ENCODE results near the gene TMEM272.

The TMEM272 gene

GRCh38 chr13:51783428-51784094 lies 61.4 kb downstream of the TMEM272 start:
- DNase-seq (ENCODE audit: extremely low read depth in 1 of 2, low read depth in 1 of 2), result no peak

GRCh38 chr13:51782026-51782710 lies 62.8 kb downstream of the TMEM272 start:
- DNase-seq (ENCODE audit: extremely low read depth in 1 of 2, low read depth in 1 of 2), result no peak

- DNase-seq (ENCODE audit: extremely low read depth in 1 of 2, low read depth in 1 of 2), result no peak
Observed at GRCh38 chr13:51781246-51782022, 63.5 kb downstream of the TMEM272 start.

DNA sequence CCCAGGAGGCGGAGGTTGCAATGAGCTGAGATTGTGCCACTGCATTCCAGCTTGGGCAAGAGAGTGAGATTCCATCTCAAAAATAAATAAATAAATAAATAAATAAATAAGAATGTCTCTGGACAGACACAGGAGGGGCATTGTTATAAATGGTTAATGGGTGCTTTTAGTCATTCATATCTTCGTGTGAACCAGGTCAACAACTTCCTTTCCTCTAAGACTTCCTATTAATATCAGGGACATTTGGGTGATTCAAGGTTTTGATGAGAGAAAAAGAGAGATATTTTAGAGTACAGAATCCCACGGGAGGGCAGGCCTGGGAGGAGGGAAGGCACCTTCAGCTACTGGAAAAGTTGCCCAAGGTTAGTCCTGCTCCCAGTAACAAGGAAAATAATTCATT lies 64.9 kb downstream of the TMEM272 start:
- no peak for DNase-seq (ENCODE audit: extremely low read depth in 1 of 2, low read depth in 1 of 2)

- DNase-seq (ENCODE audit: extremely low read depth in 1 of 2, low read depth in 1 of 2), result no peak
Observed at GRCh38 chr13:51778392-51778791, 66.6 kb downstream of the TMEM272 start.

- DNase-seq (ENCODE audit: extremely low read depth in 1 of 2, low read depth in 1 of 2), result no peak
Observed at GRCh38 chr13:51777921-51778320, 67.1 kb downstream of the TMEM272 start.

DNA sequence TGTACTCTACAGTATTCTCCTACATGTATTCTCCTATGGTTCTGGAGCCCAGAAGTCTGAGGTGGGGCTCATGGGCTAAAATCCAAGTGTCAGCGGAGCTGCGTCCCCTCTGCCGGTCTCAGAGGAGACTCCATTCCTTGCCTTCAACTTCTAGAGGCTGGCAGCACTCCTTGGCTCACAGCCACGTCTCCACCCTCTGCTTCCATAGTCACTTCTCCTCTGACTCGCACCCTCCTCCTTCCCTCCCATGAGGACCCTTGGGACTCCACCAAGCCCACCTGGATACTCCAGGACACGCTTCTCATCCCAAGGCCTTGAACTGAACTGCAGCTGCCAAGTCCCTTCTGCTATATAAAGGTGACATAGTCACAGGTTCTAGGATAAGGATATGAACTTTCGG lies 68.8 kb downstream of the TMEM272 start:
- DNase-seq (ENCODE audit: extremely low read depth in 1 of 2, low read depth in 1 of 2), result no peak

DNA sequence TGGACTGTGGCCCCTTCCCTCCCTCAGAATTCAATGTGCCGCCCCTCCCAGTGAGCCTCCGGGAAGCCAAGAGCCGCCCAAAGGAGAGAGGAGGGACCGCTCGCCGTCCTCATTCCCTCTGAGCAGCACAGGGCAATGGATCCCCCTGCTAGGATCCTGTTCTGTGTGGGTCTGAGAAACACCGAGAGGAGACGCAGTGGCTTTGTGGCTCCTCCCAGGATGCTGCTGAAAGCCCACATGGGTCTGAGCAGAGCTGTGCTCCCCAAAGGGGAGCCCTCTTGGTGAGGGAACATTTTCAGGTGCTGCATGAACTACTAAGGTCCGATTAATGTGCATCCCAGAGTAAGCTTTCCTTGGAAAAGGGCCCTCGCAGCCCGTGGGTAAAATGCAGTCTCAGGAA lies 71.5 kb downstream of the TMEM272 start:
- DNase-seq (ENCODE audit: extremely low read depth in 1 of 2, low read depth in 1 of 2), result no peak

GRCh38 chr13:51772781-51773180 lies 72.2 kb downstream of the TMEM272 start:
- DNase-seq (ENCODE audit: extremely low read depth in 1 of 2, low read depth in 1 of 2), result no peak

- no peak for DNase-seq (ENCODE audit: extremely low read depth in 1 of 2, low read depth in 1 of 2)
Observed at GRCh38 chr13:51772105-51772455, 72.9 kb downstream of the TMEM272 start.

GRCh38 chr13:51771418-51772104 lies 73.4 kb downstream of the TMEM272 start:
- no peak for DNase-seq (ENCODE audit: extremely low read depth in 1 of 2, low read depth in 1 of 2)

- no peak for DNase-seq (ENCODE audit: extremely low read depth in 1 of 2, low read depth in 1 of 2)
Observed at GRCh38 chr13:51770681-51771417, 74.1 kb downstream of the TMEM272 start.

GRCh38 chr13:51770160-51770559 lies 74.8 kb downstream of the TMEM272 start:
- no peak for DNase-seq (ENCODE audit: extremely low read depth in 1 of 2, low read depth in 1 of 2)

DNA sequence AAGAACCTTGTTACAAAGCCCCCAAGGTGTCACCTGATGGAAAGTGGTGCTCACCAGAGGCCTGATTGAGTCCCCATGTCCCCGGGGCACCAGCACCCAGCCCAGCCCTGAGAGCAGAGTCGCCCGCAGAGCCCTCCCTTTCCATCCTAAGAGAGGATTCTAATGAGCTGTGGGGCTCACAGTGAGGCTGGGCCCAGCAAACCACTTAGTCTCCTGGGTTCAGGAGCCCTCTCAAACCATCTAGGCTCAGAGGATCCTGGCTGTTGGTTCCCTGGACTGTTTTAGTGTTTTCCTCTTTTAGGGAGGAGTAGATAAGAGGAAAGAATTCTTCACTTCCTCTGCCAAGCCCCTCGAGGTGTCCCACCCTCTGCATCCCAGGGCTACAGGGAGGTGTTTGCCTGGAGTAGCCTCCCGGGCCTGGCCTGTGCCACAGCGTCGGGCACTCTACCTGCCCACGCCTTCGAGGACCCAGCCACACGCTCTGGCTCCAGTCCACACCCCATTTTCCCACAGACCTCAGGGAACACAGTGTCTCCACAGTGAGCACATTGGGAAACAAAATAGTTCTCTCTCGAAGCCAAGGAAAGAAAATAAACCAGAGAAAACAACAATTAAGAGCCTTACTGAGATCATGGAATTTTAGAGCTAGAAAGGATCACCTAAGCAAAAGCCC lies 75.4 kb downstream of the TMEM272 start:
- no peak for DNase-seq (ENCODE audit: extremely low read depth in 1 of 2, low read depth in 1 of 2)

- no peak for DNase-seq (ENCODE audit: extremely low read depth in 1 of 2, low read depth in 1 of 2)
Observed at GRCh38 chr13:51768976-51769375, 76.0 kb downstream of the TMEM272 start.

DNA sequence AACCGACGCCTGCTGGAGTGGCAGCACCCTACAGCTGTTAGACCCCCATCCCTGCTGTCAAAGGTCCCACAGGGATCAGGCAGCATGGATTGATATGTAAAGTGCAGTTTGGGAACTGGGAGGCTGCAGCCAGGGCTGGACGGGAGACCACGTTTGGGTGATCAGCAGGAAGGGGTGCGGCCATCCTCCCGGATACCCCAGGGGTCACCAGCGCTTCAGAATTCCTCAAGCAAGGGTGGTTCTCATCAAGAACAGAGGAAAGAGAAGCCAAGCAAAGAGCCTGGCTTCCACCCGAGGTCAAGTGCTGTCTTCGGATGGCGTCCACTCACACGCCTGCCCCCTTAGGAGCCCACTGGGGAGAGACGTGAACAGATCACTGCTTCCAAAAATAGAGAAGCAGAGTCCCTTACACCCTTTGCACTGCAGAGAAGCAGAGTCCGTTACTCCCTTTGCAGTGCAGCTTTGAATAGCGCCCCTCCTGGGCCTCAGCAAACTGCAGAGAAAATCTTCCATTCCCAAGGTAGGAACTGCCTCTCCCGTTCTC lies 76.5 kb downstream of the TMEM272 start:
- no peak for DNase-seq (ENCODE audit: extremely low read depth in 1 of 2, low read depth in 1 of 2)

GRCh38 chr13:51767100-51767499 lies 77.9 kb downstream of the TMEM272 start:
- no peak for DNase-seq (ENCODE audit: extremely low read depth in 1 of 2, low read depth in 1 of 2)

GRCh38 chr13:51765142-51765515 lies 79.8 kb downstream of the TMEM272 start:
- DNase-seq (ENCODE audit: extremely low read depth in 1 of 2, low read depth in 1 of 2), result no peak

- no peak for DNase-seq (ENCODE audit: extremely low read depth in 1 of 2, low read depth in 1 of 2)
Observed at GRCh38 chr13:51764184-51765141, 80.5 kb downstream of the TMEM272 start.
